ENCODE results near the gene CIB4. TPM values are rescaled to one million over a fixed set of nuclear protein-coding genes. Genes with fewer than 3 reads are reported as not detected.

The CIB4 gene
- total and polyA plus RNA-seq, 2 of the 4 experiments (the other 2 are of a cell fraction) = not detected

DNA sequence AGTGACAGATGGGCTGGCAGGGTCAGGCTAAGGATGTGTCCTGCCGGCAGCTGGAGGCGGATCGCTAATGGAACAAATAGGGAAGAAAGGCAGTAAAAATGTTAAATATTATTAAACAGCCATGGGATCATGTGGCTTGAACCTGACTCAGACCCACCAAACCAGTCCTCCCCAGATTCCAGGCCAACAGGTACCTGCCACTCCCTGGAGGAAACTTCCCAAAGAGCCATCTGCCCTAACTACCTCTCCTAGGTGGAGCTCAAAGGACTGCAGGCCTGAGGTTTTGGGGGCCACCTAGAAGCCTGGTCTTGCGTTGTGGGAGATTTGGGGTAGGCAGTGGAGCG, 34.3 kb downstream of the CIB4 start:
- no peak overlapping the region for H3K4me3 ChIP-seq (ENCODE audit: insufficient read depth, low read depth, low read length)
- H2BK20ac ChIP-seq (ENCODE audit: low read depth, low read length) = no peak overlapping the region
- peaks cover 51% of the 10 kb centered on the region for H3K27me3 ChIP-seq (ENCODE audit: control insufficient read depth, insufficient read depth, low read length)
- no peak overlapping the region for H3K9ac ChIP-seq (ENCODE audit: low read depth, low read length)
- in situ Hi-C loops (cut with MboI; ENCODE audit: low sequenced_read_pairs) (no loop called here), dilution Hi-C loops (cut with HindIII; ENCODE audit: low sequenced_read_pairs, unreplicated experiment) (no loop called here), intact Hi-C loops (cut with micrococcal nuclease) (loop anchor here (5.0 to 10.0 kb wide), 2 partner anchors 338 to 410 kb away; no protein-coding TSS in a partner anchor)
- no peak overlapping the region for H2BK5ac ChIP-seq (ENCODE audit: low read depth, low read length, poor library complexity, severe bottlenecking)
- H3K4me1 ChIP-seq (ENCODE audit: control insufficient read depth, insufficient read depth, low read length) = no peaks in the 10 kb centered on the region
- H3K4ac ChIP-seq (ENCODE audit: low read depth, low read length) = no peak overlapping the region
- no peak overlapping the region for H2AK5ac ChIP-seq (ENCODE audit: low read depth, low read length)
- no TSS peak for BruUV-seq (replicated peaks)
- DNase-seq = no peak
- H4K91ac ChIP-seq (ENCODE audit: insufficient read depth, low read depth, low read length) = no peak overlapping the region
- ChIA-PET CTCF (interaction anchor here (3.2 kb wide), 1 partner anchor 139 kb away, joined by 33 read pairs; no protein-coding TSS in a partner anchor), POLR2A (ENCODE audit: unreplicated experiment) (no interaction called here)
- no peak overlapping the region for H2AFZ ChIP-seq (replicated peaks; ENCODE audit: low read length, poor library complexity)
- no peak overlapping the region for H3K4me2 ChIP-seq (ENCODE audit: low read depth, low read length)
- H3K79me1 ChIP-seq (ENCODE audit: low read depth in 1 of 2, low read length in 2 of 2) = no peaks in the 10 kb centered on the region
- no peak overlapping the region for H3K18ac ChIP-seq (ENCODE audit: low read depth, low read length)
- H3K27ac ChIP-seq (ENCODE audit: insufficient read depth, low read length) = no peak overlapping the region
- no peak overlapping the region for H3K14ac ChIP-seq (replicated peaks; ENCODE audit: low read depth, low read length)
- no peak for ATAC-seq (ENCODE audit: low read depth)
- H4K8ac ChIP-seq (ENCODE audit: low read depth in 2 of 2, low read length in 2 of 2) = no peak overlapping the region
- no peaks in the 10 kb centered on the region for H3K9me1 ChIP-seq (ENCODE audit: insufficient read depth, low read length)
- no peak overlapping the region for H2BK120ac ChIP-seq (ENCODE audit: low read depth, low read length)
- no peaks in the 10 kb centered on the region for H3K36me3 ChIP-seq (ENCODE audit: control insufficient read depth, insufficient read depth, low read length)
- TF ChIP-seq RAD21 (IDR thresholded peaks at IDR 0.05; ENCODE audit: low read length) = no peak
- WGBS, 2 experiments (ENCODE audit: extremely low coverage in 2 of 2, insufficient read length in 1 of 2) = no CpG with 5 or more reads among the region's 5 CpGs
- no peak overlapping the region for H4K5ac ChIP-seq (ENCODE audit: low read depth, low read length)
- H4K20me1 ChIP-seq (ENCODE audit: insufficient read depth, low read length) = no peaks in the 10 kb centered on the region
- no peak overlapping the region for H3K56ac ChIP-seq (ENCODE audit: extremely low read depth, insufficient read depth, low read length)
- no peak overlapping the region for H3K23ac ChIP-seq (ENCODE audit: low read depth, low read length)
- H2BK15ac ChIP-seq (ENCODE audit: low read depth, low read length) = no peak overlapping the region
- H2AK9ac ChIP-seq (replicated peaks; ENCODE audit: low read depth, low read length, poor library complexity) = no peak overlapping the region
- no peaks in the 10 kb centered on the region; the same call in 1 of the 2 replicates for H3K9me3 ChIP-seq (ENCODE audit: control insufficient read depth, insufficient read depth, low read length)

Measured in IMR-90 (cell line).